Measurements from ENCODE around the gene RTCA.

The RTCA gene

GRCh38 chr1:100306735-100307313, 40.8 kb downstream of the RTCA start:
- DNase-seq (ENCODE audit: insufficient read length, low spot score) (no peak), FAIRE-seq (no peak)
- TF ChIP-seq CTCF (IDR thresholded peaks at IDR 0.05; ENCODE audit: insufficient read depth, missing control alignments): no peak

DNA sequence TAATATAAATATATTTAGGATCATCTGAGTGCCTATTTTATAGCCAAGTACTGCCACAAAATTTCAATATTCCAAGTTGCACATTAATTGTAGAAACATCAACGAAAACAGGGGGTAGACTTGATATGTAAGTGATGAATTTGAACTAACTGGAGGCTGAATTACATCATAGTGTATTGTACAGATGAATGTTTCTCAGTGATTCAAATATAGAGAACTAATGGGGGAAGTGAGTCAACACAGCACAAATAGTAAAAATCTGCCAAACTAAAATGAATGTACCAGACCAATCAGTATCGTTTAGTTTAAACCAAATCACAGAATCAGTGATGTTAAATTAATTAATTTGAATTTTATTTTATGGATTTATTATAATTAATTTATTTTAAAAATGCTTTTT, 42.8 kb downstream of the RTCA start:
- TF ChIP-seq CTCF (IDR thresholded peaks at IDR 0.05; ENCODE audit: insufficient read depth, missing control alignments): no peak
- FAIRE-seq (no peak), DNase-seq (ENCODE audit: insufficient read length, low spot score) (no peak)

GRCh38 chr1:100309863-100310262, 43.8 kb downstream of the RTCA start:
- DNase-seq (ENCODE audit: insufficient read length, low spot score): no peak
- FAIRE-seq: no peak
- TF ChIP-seq CTCF (IDR thresholded peaks at IDR 0.05; ENCODE audit: insufficient read depth, missing control alignments): no peak

DNA sequence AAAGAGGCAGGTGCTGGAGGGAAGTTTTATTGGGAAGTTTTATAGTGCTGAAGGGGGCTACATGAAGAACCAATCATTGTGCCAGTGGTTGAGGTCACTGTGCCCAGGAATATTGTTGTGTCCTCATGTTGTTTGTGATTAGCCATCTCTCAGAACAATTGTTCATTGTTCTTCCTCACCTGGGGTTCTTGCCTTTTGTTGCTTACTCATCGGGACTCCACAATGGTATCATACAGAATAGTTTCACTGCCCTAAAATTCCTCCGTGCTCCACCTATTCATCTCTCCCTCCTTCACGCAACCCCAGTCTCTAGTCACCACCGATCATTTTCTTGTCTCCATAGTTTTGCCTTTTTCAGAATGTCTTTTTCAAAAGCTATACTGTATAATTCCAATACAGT, 47.4 kb downstream of the RTCA start:
- TF ChIP-seq CTCF (IDR thresholded peaks at IDR 0.05; ENCODE audit: insufficient read depth, missing control alignments): no peak
- FAIRE-seq (no peak), DNase-seq (ENCODE audit: insufficient read length, low spot score) (no peak)

DNA sequence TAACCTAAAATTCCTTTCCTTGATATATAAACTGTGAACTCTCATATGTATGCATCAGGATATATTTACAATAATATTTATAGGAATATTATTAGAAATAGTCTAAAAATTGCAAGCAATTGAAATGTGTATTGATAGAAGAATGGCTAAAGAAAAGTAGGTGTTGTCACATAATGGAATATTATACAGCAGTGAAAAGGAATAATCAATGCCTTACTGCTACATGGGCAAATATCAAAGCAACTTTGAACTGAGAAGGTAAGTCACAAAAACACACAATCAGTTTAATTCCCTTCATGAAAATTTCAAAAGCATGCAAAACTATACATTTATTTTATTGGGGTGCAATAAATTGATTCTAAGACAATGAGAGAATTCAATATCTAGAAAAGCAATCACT, 50.6 kb downstream of the RTCA start:
- DNase-seq (ENCODE audit: insufficient read length, low spot score): no peak
- TF ChIP-seq CTCF (IDR thresholded peaks at IDR 0.05; ENCODE audit: insufficient read depth, missing control alignments): no peak
- no peak for FAIRE-seq

DNA sequence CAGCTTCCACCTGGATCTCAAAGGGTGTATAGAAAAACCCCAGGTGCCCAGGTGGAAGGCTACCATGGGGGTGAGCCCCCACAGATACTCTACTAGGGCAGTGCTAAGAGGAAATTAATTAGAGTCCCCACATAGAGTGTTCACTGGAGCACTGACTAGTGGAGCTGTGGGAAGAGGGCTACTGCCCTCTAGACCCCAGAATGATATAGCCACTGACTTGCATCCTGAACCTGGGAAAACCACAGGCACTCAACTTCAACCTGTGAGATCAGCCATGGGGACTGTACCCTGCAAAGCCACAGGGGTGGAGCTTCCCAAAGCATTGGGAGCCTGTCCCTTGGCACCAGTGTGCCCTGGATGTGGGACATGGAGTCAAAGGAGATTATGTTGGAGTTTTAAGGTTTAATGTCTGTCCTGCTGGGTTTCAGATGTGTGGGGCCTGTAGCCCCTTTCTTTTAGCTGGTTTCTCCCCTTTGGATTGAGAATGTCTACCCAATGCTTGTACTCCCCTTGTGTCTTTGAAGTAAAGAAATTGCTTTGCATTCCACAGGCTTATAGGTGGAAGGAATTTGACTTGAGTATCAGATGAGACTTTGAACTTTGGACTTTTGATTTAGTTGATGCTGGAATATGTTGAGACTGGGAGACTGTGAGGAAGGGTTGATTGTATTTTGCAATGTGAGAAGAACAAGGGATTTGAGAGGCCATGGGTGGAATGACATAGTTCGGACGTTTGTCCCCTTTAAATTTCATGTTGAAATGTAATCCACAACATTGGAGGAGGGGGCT, 54.5 kb downstream of the RTCA start:
- TF ChIP-seq CTCF (IDR thresholded peaks at IDR 0.05; ENCODE audit: insufficient read depth, missing control alignments): no peak
- FAIRE-seq (no peak), DNase-seq (ENCODE audit: insufficient read length, low spot score) (no peak)

GRCh38 chr1:100321100-100321493, 55.1 kb downstream of the RTCA start:
- FAIRE-seq (no peak), DNase-seq (ENCODE audit: insufficient read length, low spot score) (no peak)
- TF ChIP-seq CTCF (IDR thresholded peaks at IDR 0.05; ENCODE audit: insufficient read depth, missing control alignments): no peak
